ENCODE measurements around the gene ERMARD.

GRCh38 chr6:169724494-169725124 lies 26.8 kb upstream of the ERMARD start, which contains the start of gene PHF10:
- TF ChIP-seq CTCF (IDR thresholded peaks at IDR 0.05; ENCODE audit: low read depth, low read length) (no peak), POLR2A (IDR thresholded peaks at IDR 0.05; ENCODE audit: extremely low read depth, insufficient read length) (peak; percentile 54), MAX (IDR thresholded peaks at IDR 0.05; ENCODE audit: low read depth, low read length) (peak; percentile 65; the same call in 1 of the 2 replicates), MYC (IDR thresholded peaks at IDR 0.05; ENCODE audit: low read depth, low read length) (peak; percentile 87)

Data from NB4 (cell line).